Measurements from ENCODE around the gene SUPT3H. TPM values are rescaled to one million over a fixed set of nuclear protein-coding genes. Genes with fewer than 3 reads are reported as not detected.

The SUPT3H gene
- total and polyA plus RNA-seq, 2 donors (not counting 1 experiment from before 2014, with no cell fraction given): 5.5 to 12.4 TPM

DNA sequence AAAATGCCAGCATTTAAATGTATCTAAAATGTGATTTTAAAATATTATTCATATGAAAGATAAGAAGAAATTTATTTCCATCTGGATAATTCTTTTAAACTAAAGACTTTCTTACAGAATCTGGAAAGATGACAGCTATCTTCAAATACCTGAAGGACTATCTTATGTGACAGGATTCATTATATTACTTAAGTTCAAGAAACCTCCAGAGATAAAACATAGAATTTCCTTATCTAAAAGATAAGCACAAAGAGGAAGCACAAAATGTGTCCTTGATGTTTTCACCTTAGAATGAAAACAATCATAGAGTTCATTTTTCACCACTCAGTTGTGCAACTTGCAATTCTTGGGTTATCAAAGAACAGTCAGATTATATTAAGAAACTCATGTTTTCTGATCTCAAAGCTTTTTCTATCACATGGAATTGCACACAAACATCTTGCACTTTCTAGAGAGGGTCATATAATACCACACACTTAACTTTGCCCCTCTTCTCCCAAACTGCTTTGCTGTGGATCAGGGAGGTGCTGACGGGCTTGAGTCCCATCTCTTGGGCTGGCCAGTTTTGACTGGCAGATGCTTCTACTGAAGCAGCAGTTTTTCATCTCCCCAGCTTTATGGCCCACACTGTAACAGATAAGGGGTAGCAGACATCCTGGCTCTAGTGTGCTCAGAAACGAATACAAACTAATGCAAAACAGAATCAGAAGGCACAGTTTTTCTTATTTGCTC lies 522.9 kb downstream of the SUPT3H start:
- Histone ChIP-seq H3K9ac (ENCODE audit: low read length) (no peak overlapping the region), H3K4me3 (ENCODE audit: control extremely low read depth in 1 of 5, extremely low read depth in 1 of 5, insufficient read depth in 1 of 5, low read depth in 2 of 5, low read length in 4 of 5) (no peak overlapping the region), H3K4me1 (ENCODE audit: control insufficient read depth in 2 of 2, insufficient read depth in 2 of 2, low read length in 2 of 2) (peaks cover 0 to 4% of the 10 kb centered on the region in 2 donors), H3K79me2 (ENCODE audit: control insufficient read depth, insufficient read depth, low read length) (no peaks in the 10 kb centered on the region), H3K27me3 (replicated peaks in 1 of 4; ENCODE audit: control extremely low read depth in 1 of 4, control insufficient read depth in 3 of 4, insufficient read depth in 4 of 4, low read length in 3 of 4) (no peaks in the 10 kb centered on the region), H3K4me2 (replicated peaks; ENCODE audit: low read depth, low read length, poor library complexity, severe bottlenecking) (no peak overlapping the region), H3K9me3 (ENCODE audit: control extremely low read depth in 1 of 3, control insufficient read depth in 2 of 3, insufficient read depth in 1 of 3, low read length in 2 of 3) (no peaks in the 10 kb centered on the region), H2AFZ (ENCODE audit: insufficient read depth, low read depth, low read length, poor library complexity, severe bottlenecking) (no peak overlapping the region), H3K36me3 (replicated peaks in 1 of 2; ENCODE audit: control extremely low read depth in 1 of 2, control insufficient read depth in 1 of 2, extremely low read depth in 1 of 2, insufficient read depth in 2 of 2, low read length in 1 of 2) (no peaks in the 10 kb centered on the region), H4K20me1 (ENCODE audit: control insufficient read depth, insufficient read depth, low read length, poor library complexity, severe bottlenecking) (no peaks in the 10 kb centered on the region), H3K27ac (ENCODE audit: low read length in 2 of 2) (no peak overlapping the region)
- DNase-seq (no peak), ATAC-seq (ENCODE audit: low read depth) (no peak)
- no peaks in the 10 kb centered on the region for H3K4me1 Mint-ChIP-seq
- ChIA-PET CTCF (no interaction called here), POLR2A (no interaction called here)
- intact Hi-C loops (cut with micrococcal nuclease): no loop called here
- H3K27ac Mint-ChIP-seq: no peak overlapping the region
- H3K4me3 Mint-ChIP-seq: no peak overlapping the region
- no peaks in the 10 kb centered on the region for H3K27me3 Mint-ChIP-seq
- no peaks in the 10 kb centered on the region for H3K9me3 Mint-ChIP-seq (ENCODE audit: insufficient read depth)
- no peak for TF ChIP-seq CTCF (IDR thresholded peaks at IDR 0.05)
- no peak for TF ChIP-seq EZH2 (IDR thresholded peaks at IDR 0.05; ENCODE audit: borderline replicate concordance, insufficient read depth, low read depth, low read length, poor library complexity, severe bottlenecking)
- WGBS (ENCODE audit: insufficient coverage): 100% methylated on average over 1 of the region's 2 CpGs

DNA sequence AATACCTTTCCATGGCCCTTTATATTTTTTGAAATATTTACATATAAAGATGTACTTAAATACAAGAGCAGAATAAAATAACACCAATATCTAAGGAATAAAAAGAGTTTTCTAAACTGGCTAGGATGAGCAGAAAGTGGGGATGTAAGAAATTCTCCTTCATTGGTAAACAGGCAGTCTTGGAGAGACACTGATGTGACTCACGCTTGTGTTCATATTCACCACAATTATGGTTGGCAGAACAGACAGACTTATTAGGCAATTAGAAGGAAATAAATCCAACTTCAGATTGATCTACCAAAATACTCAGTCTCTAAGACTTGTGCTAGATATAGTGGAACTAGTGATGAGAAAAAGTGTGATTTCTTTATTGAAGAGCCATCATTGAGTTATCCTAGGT lies 526.6 kb downstream of the SUPT3H start:
- DNase-seq: no peak
- Histone ChIP-seq H3K36me3 (replicated peaks in 1 of 2; ENCODE audit: control extremely low read depth in 1 of 2, control insufficient read depth in 1 of 2, extremely low read depth in 1 of 2, insufficient read depth in 2 of 2, low read length in 1 of 2) (no peaks in the 10 kb centered on the region), H3K27me3 (replicated peaks in 1 of 4; ENCODE audit: control extremely low read depth in 1 of 4, control insufficient read depth in 3 of 4, insufficient read depth in 4 of 4, low read length in 3 of 4) (no peaks in the 10 kb centered on the region), H4K20me1 (ENCODE audit: control insufficient read depth, insufficient read depth, low read length, poor library complexity, severe bottlenecking) (no peaks in the 10 kb centered on the region), H3K4me1 (ENCODE audit: control insufficient read depth in 2 of 2, insufficient read depth in 2 of 2, low read length in 2 of 2) (peaks cover 0 to 4% of the 10 kb centered on the region in 2 donors), H3K9ac (ENCODE audit: low read length) (no peak overlapping the region), H3K9me3 (ENCODE audit: control extremely low read depth in 1 of 3, control insufficient read depth in 2 of 3, insufficient read depth in 1 of 3, low read length in 2 of 3) (no peaks in the 10 kb centered on the region), H3K79me2 (ENCODE audit: control insufficient read depth, insufficient read depth, low read length) (no peaks in the 10 kb centered on the region), H2AFZ (ENCODE audit: insufficient read depth, low read depth, low read length, poor library complexity, severe bottlenecking) (no peak overlapping the region), H3K27ac (ENCODE audit: low read length in 2 of 2) (no peak overlapping the region), H3K4me2 (replicated peaks; ENCODE audit: low read depth, low read length, poor library complexity, severe bottlenecking) (no peak overlapping the region), H3K4me3 (ENCODE audit: control extremely low read depth in 1 of 5, extremely low read depth in 1 of 5, insufficient read depth in 1 of 5, low read depth in 2 of 5, low read length in 4 of 5) (no peak overlapping the region)
- Mint-ChIP-seq H3K4me1 (no peaks in the 10 kb centered on the region), H3K4me3 (no peak overlapping the region), H3K9me3 (ENCODE audit: insufficient read depth) (no peaks in the 10 kb centered on the region), H3K27ac (no peak overlapping the region), H3K27me3 (no peaks in the 10 kb centered on the region)
- no CpG with 5 or more reads among the region's 1 CpG for WGBS (ENCODE audit: insufficient coverage)
- intact Hi-C loops (cut with micrococcal nuclease): no loop called here
- ChIA-PET POLR2A (no interaction called here), CTCF (no interaction called here)
- TF ChIP-seq CTCF (IDR thresholded peaks at IDR 0.05) (no peak), EZH2 (IDR thresholded peaks at IDR 0.05; ENCODE audit: borderline replicate concordance, insufficient read depth, low read depth, low read length, poor library complexity, severe bottlenecking) (no peak)
- ATAC-seq (ENCODE audit: low read depth): no peak

Measured in B cell (primary cell).